Smooth muscle cell (in vitro differentiated cells): ENCODE measurements around the gene ADAMTSL5. TPM values are rescaled to one million over a fixed set of nuclear protein-coding genes. Genes with fewer than 3 reads are reported as not detected.
A peak's percentile ranks its signal among the peaks of the same experiment; 100 is the strongest.

ENCODE experiments used
- DNase-seq: peaks from one replicate; lab custom pipeline; 2025; ENCODE audit not compliant: unreplicated experiment; lab: John Stamatoyannopoulos, UW
- H2AFZ ChIP-seq: fragments of 200-600 bp; sonication (generic); 2 replicates; pipeline ENCODE4 v1.6.0; 2016; ENCODE audit warnings: antibody characterized with exemption, low read depth, mild to moderate bottlenecking
- H3F3A ChIP-seq: fragments of 200-600 bp; sonication (generic); 2 replicates; pipeline ENCODE4 v1.6.0; 2017; ENCODE audit warnings: antibody characterized with exemption, low read depth
- H3K27ac ChIP-seq: fragments of 200-600 bp; sonication (generic); 2 replicates; pipeline ENCODE4 v1.5.1; 2016; ENCODE audit warnings: low read depth, mild to moderate bottlenecking
- H3K27me3 ChIP-seq: fragments of 200-600 bp; sonication (generic); 2 replicates; pipeline ENCODE4 v1.6.1; 2016; ENCODE audit warnings: low read depth, mild to moderate bottlenecking
- H3K36me3 ChIP-seq: fragments of 200-600 bp; sonication (generic); 2 replicates; pipeline ENCODE4 v1.5.1; 2016; ENCODE audit warnings: low read depth
- H3K4me1 ChIP-seq: fragments of 200-600 bp; sonication (generic); 2 replicates; pipeline ENCODE4 v1.5.1; 2016; ENCODE audit warnings: low read depth
- H3K4me2 ChIP-seq: fragments of 200-600 bp; sonication (generic); 2 replicates; pipeline ENCODE4 v1.6.0; 2016; ENCODE audit warnings: mild to moderate bottlenecking
- H3K4me3 ChIP-seq: fragments of 200-600 bp; sonication (generic); 2 replicates; pipeline ENCODE4 v1.5.1; 2016; ENCODE audit warnings: mild to moderate bottlenecking
- H3K79me2 ChIP-seq: fragments of 200-600 bp; sonication (generic); 2 replicates; pipeline ENCODE4 v1.6.0; 2016; ENCODE audit warnings: low read depth, mild to moderate bottlenecking
- H3K9ac ChIP-seq: fragments of 200-600 bp; sonication (generic); 2 replicates; pipeline ENCODE4 v1.6.0; 2016; ENCODE audit warnings: low read depth
- H3K9me3 ChIP-seq: fragments of 200-600 bp; sonication (generic); replicated peaks from 2 replicates; pipeline ENCODE4 v1.5.1; 2016; ENCODE audit warnings: low read depth
- H4K20me1 ChIP-seq: fragments of 200-600 bp; sonication (generic); 2 replicates; pipeline ENCODE4 v1.6.0; 2016; ENCODE audit warnings: low read depth
- WGBS: methylation state at CpG from one replicate; pipeline ENCODE4 v1.1.7; 2016; ENCODE audit warnings: low lambda C conversion rate; 5-methylcytosine and 5-hydroxymethylcytosine counted together
- polyA plus RNA-seq: library from polyadenylated mRNA; unstranded; fragments of >200 nt; fragmentation: Nextera tagmentation; extraction: Ambion mirVana; gene quantifications from 2 replicates; pipeline ENCODE4 v1.2.1, GENCODE V29; 2016
- total RNA-seq: library from RNA; depleted of rRNA; stranded (reverse); fragments of >200 nt; gene quantifications from 2 replicates; pipeline ENCODE4 v1.2.3, GENCODE V29; 2014
- TF ChIP-seq, protein P1 (sequence below): fragments of 200-600 bp; sonication (generic); IDR thresholded peaks from 2 replicates; pipeline ENCODE4 v1.5.1; 2017; ENCODE audit warnings: borderline replicate concordance, mild to moderate bottlenecking, antibody characterized with exemption; ENCODE audit not compliant: insufficient read depth, poor library complexity, severe bottlenecking

ADAMTSL5 gene
- total and polyA plus RNA-seq, 2 experiments from 2014 or later = 16.4 to 24.3 TPM

GRCh38 chr19:1469255-1470054 lies 43.4 kb downstream of the ADAMTSL5 start:
- Histone ChIP-seq H3K9me3 (no peaks in the 10 kb centered on the region), H3K9ac (no peak overlapping the region), H3K4me1 (peaks cover 31% of the 10 kb centered on the region), H4K20me1 (peaks cover 97% of the 10 kb centered on the region), H3K4me3 (peak overlapping the region; percentile 40), H3K27me3 (peaks cover 89% of the 10 kb centered on the region), H2AFZ (no peak overlapping the region), H3F3A (no peaks in the 10 kb centered on the region), H3K36me3 (no peaks in the 10 kb centered on the region), H3K4me2 (peak overlapping the region; percentile 83), H3K27ac (no peak overlapping the region), H3K79me2 (no peaks in the 10 kb centered on the region)
- DNase-seq = no peak
- TF ChIP-seq, protein P1, sequence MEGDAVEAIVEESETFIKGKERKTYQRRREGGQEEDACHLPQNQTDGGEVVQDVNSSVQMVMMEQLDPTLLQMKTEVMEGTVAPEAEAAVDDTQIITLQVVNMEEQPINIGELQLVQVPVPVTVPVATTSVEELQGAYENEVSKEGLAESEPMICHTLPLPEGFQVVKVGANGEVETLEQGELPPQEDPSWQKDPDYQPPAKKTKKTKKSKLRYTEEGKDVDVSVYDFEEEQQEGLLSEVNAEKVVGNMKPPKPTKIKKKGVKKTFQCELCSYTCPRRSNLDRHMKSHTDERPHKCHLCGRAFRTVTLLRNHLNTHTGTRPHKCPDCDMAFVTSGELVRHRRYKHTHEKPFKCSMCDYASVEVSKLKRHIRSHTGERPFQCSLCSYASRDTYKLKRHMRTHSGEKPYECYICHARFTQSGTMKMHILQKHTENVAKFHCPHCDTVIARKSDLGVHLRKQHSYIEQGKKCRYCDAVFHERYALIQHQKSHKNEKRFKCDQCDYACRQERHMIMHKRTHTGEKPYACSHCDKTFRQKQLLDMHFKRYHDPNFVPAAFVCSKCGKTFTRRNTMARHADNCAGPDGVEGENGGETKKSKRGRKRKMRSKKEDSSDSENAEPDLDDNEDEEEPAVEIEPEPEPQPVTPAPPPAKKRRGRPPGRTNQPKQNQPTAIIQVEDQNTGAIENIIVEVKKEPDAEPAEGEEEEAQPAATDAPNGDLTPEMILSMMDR = no peak
- 8% methylated on average over 49 of the region's 117 CpGs for WGBS

- H2AFZ ChIP-seq = no peak overlapping the region
- no peak overlapping the region for H3K27ac ChIP-seq
- H3F3A ChIP-seq = no peaks in the 10 kb centered on the region
- peaks cover 31% of the 10 kb centered on the region for H3K4me1 ChIP-seq
- no peaks in the 10 kb centered on the region for H3K36me3 ChIP-seq
- no peaks in the 10 kb centered on the region for H3K79me2 ChIP-seq
- 1% methylated on average over 12 of the region's 47 CpGs for WGBS
- H4K20me1 ChIP-seq = peaks cover 97% of the 10 kb centered on the region
- no peak for DNase-seq
- peaks cover 88% of the 10 kb centered on the region for H3K27me3 ChIP-seq
- H3K4me3 ChIP-seq = no peak overlapping the region
- TF ChIP-seq, protein P1 = no peak
- H3K4me2 ChIP-seq = peak overlapping the region; percentile 74
- H3K9ac ChIP-seq = no peak overlapping the region
- no peaks in the 10 kb centered on the region for H3K9me3 ChIP-seq
Observed at GRCh38 chr19:1468821-1469254, 44.0 kb downstream of the ADAMTSL5 start.

GRCh38 chr19:1468274-1468820 lies 44.5 kb downstream of the ADAMTSL5 start:
- H3K79me2 ChIP-seq = no peaks in the 10 kb centered on the region
- H3K27ac ChIP-seq = no peak overlapping the region
- no peak overlapping the region for H2AFZ ChIP-seq
- no peaks in the 10 kb centered on the region for H3K9me3 ChIP-seq
- no peak for DNase-seq
- WGBS = 38% methylated on average over 36 of the region's 49 CpGs
- TF ChIP-seq, protein P1 = no peak
- H3K4me1 ChIP-seq = peaks cover 31% of the 10 kb centered on the region
- no peak overlapping the region for H3K4me3 ChIP-seq
- peak overlapping the region; percentile 74 for H3K4me2 ChIP-seq
- no peaks in the 10 kb centered on the region for H3F3A ChIP-seq
- H3K36me3 ChIP-seq = no peaks in the 10 kb centered on the region
- H4K20me1 ChIP-seq = peaks cover 95% of the 10 kb centered on the region
- H3K9ac ChIP-seq = no peak overlapping the region
- peaks cover 83% of the 10 kb centered on the region for H3K27me3 ChIP-seq
